Measurements from ENCODE around the gene CAP2. TPM values are rescaled to one million over a fixed set of nuclear protein-coding genes. Genes with fewer than 3 reads are reported as not detected.

Gene CAP2
- total RNA-seq, 2 experiments from 2014 or later = not detected

- DNase-seq = no peak
- Mint-ChIP-seq H3K36me3 (no peaks in the 10 kb centered on the region), H3K4me1 (peaks cover 1% of the 10 kb centered on the region), H3K9me3 (no peaks in the 10 kb centered on the region), H3K27ac (no peak overlapping the region), H3K27me3 (peaks cover 13% of the 10 kb centered on the region), H3K4me3 (no peak overlapping the region)
These were observed 92.6 kb downstream of the CAP2 start for GRCh38 chr6:17485946-17486345.

DNA sequence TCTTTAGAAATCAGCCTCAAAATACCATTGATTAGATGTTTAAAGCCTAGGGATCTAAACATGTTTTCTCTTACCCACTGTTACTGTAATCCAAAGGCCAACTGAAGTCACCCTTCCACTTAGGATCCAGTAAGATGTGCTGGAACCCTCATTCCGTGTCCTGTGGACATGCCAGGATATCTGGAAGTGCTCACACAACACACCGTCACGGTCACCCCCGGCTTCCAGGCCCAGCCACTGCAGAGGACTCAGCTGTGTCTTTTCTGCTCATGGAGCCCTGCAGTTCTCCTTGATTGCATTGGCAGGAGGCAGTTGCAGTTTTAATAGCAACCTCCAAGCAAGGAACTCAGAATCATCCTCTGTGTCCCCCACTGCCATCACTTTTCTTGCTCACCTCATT is 93.3 kb downstream of the CAP2 start:
- no peak for DNase-seq
- H3K9me3 Mint-ChIP-seq = no peaks in the 10 kb centered on the region
- peaks cover 2% of the 10 kb centered on the region for H3K4me1 Mint-ChIP-seq
- H3K36me3 Mint-ChIP-seq = no peaks in the 10 kb centered on the region
- H3K27me3 Mint-ChIP-seq = peaks cover 20% of the 10 kb centered on the region
- no peak overlapping the region for H3K27ac Mint-ChIP-seq
- no peak overlapping the region for H3K4me3 Mint-ChIP-seq

- H3K27me3 Mint-ChIP-seq = peaks cover 39% of the 10 kb centered on the region
- no peak overlapping the region for H3K4me3 Mint-ChIP-seq
- DNase-seq = no peak
- H3K36me3 Mint-ChIP-seq = no peaks in the 10 kb centered on the region
- H3K9me3 Mint-ChIP-seq = no peaks in the 10 kb centered on the region
- H3K27ac Mint-ChIP-seq = no peak overlapping the region
- H3K4me1 Mint-ChIP-seq = peaks cover 2% of the 10 kb centered on the region
These were observed 97.3 kb downstream of the CAP2 start for GRCh38 chr6:17490724-17491123.

- no peak for DNase-seq
- peaks cover 39% of the 10 kb centered on the region for H3K27me3 Mint-ChIP-seq
- H3K36me3 Mint-ChIP-seq = no peaks in the 10 kb centered on the region
- no peaks in the 10 kb centered on the region for H3K9me3 Mint-ChIP-seq
- H3K4me1 Mint-ChIP-seq = peaks cover 2% of the 10 kb centered on the region
- no peak overlapping the region for H3K27ac Mint-ChIP-seq
- no peak overlapping the region for H3K4me3 Mint-ChIP-seq
These were observed 98.2 kb downstream of the CAP2 start for GRCh38 chr6:17491416-17492142.

GRCh38 chr6:17492350-17492749 is 99.0 kb downstream of the CAP2 start:
- Mint-ChIP-seq H3K27ac (no peak overlapping the region), H3K9me3 (no peaks in the 10 kb centered on the region), H3K4me3 (no peak overlapping the region), H3K27me3 (peaks cover 40% of the 10 kb centered on the region), H3K4me1 (peaks cover 2% of the 10 kb centered on the region), H3K36me3 (no peaks in the 10 kb centered on the region)
- no peak for DNase-seq

- H3K36me3 Mint-ChIP-seq = no peaks in the 10 kb centered on the region
- no peak overlapping the region for H3K4me3 Mint-ChIP-seq
- H3K9me3 Mint-ChIP-seq = no peaks in the 10 kb centered on the region
- peaks cover 2% of the 10 kb centered on the region for H3K4me1 Mint-ChIP-seq
- no peak for DNase-seq
- peaks cover 46% of the 10 kb centered on the region for H3K27me3 Mint-ChIP-seq
- H3K27ac Mint-ChIP-seq = no peak overlapping the region
These were observed 99.9 kb downstream of the CAP2 start for GRCh38 chr6:17493286-17493685.

- Mint-ChIP-seq H3K27me3 (peaks cover 46% of the 10 kb centered on the region), H3K27ac (no peak overlapping the region), H3K9me3 (no peaks in the 10 kb centered on the region), H3K4me1 (peaks cover 2% of the 10 kb centered on the region), H3K36me3 (no peaks in the 10 kb centered on the region), H3K4me3 (no peak overlapping the region)
- DNase-seq = no peak
These were observed 100.8 kb downstream of the CAP2 start for GRCh38 chr6:17494177-17494576.

GRCh38 chr6:17494919-17495318 is 101.5 kb downstream of the CAP2 start:
- no peaks in the 10 kb centered on the region for H3K36me3 Mint-ChIP-seq
- DNase-seq = no peak
- peaks cover 2% of the 10 kb centered on the region for H3K4me1 Mint-ChIP-seq
- H3K9me3 Mint-ChIP-seq = no peaks in the 10 kb centered on the region
- no peak overlapping the region for H3K27ac Mint-ChIP-seq
- H3K27me3 Mint-ChIP-seq = peaks cover 46% of the 10 kb centered on the region
- H3K4me3 Mint-ChIP-seq = no peak overlapping the region

DNA sequence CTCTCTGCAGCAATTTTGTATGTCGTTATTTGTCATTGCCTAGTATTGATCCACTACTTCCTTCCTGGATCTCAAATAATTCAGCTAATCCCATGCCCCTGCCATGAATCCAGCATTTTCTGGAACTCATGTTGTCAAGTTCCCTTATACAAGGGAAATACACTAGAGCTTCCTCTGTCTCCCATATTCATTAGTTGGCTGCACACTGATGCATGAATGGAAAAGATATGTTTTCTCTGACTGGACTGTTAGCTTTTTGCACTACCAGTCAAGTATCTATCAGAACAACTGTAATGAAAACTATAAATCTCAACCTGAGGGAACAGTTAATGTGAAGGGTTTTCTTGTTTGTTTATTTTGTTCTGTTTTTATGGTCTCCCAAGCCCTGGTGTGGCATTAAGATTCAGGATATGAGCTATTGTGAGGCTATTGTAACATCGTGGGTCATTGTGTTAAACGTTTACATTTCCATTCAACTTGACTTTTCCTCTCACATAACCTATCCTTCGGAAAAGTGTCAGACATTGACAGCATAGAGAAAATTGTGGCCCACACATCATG is 104.2 kb downstream of the CAP2 start:
- Mint-ChIP-seq H3K9me3 (no peaks in the 10 kb centered on the region), H3K4me3 (no peak overlapping the region), H3K36me3 (no peaks in the 10 kb centered on the region)

DNA sequence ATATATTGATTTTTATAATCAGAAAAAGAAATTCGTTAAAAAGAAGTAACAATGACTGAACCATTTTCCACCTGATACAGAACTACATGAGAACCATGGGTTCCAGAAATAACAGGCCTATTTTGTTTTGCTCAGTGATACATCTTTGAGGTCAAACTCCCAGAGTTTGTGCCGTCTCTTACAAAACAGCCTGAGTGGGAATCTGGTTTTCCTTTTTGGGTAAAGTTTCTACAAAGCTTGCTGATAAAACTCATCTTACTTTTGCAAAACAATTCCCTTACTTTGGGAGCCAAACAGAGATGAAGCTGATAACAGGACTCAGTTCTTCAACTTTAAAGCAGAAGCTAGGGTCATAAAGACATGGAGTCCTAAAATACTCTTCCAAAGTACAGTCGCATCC is 108.0 kb downstream of the CAP2 start:
- Mint-ChIP-seq H3K4me3 (no peak overlapping the region), H3K36me3 (no peaks in the 10 kb centered on the region), H3K27ac (no peak overlapping the region), H3K4me1 (no peaks in the 10 kb centered on the region), H3K27me3 (peaks cover 8% of the 10 kb centered on the region), H3K9me3 (no peaks in the 10 kb centered on the region)
- no peak for DNase-seq

More for the DNA sequence above, 104.2 kb downstream of the CAP2 start:
- no peaks in the 10 kb centered on the region for H3K4me1 Mint-ChIP-seq
- no peak for DNase-seq
- peaks cover 30% of the 10 kb centered on the region for H3K27me3 Mint-ChIP-seq
- no peak overlapping the region for H3K27ac Mint-ChIP-seq

- H3K9me3 Mint-ChIP-seq = no peaks in the 10 kb centered on the region
- H3K27me3 Mint-ChIP-seq = peaks cover 8% of the 10 kb centered on the region
- no peaks in the 10 kb centered on the region for H3K36me3 Mint-ChIP-seq
- no peak for DNase-seq
- no peaks in the 10 kb centered on the region for H3K4me1 Mint-ChIP-seq
- H3K4me3 Mint-ChIP-seq = no peak overlapping the region
- no peak overlapping the region for H3K27ac Mint-ChIP-seq
These were observed 108.7 kb downstream of the CAP2 start for GRCh38 chr6:17501982-17502704.

DNA sequence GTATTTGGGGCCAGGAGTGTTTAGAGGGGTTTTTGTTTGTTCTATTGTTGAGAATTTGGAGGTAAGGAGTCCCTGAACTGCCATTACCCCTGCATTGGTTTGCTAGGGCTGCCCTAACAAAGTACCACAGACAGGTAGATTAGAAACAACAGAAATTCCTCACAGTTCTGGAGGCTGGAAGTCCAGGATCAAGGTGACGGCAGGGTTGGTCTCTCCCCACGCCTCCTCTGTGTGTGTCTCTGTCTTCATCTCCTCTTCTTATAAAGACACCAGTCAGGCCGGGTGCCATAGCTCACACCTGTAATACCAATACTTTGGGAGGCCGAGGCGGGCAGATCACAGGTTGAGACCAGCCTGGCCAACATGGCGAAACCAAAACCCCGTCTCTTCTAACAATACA is 109.7 kb downstream of the CAP2 start:
- no peak overlapping the region for H3K27ac Mint-ChIP-seq
- H3K9me3 Mint-ChIP-seq = no peaks in the 10 kb centered on the region
- no peak overlapping the region for H3K4me3 Mint-ChIP-seq
- H3K36me3 Mint-ChIP-seq = no peaks in the 10 kb centered on the region
- H3K27me3 Mint-ChIP-seq = no peaks in the 10 kb centered on the region
- DNase-seq = no peak
- H3K4me1 Mint-ChIP-seq = no peaks in the 10 kb centered on the region

- H3K4me1 Mint-ChIP-seq = no peaks in the 10 kb centered on the region
- H3K36me3 Mint-ChIP-seq = no peaks in the 10 kb centered on the region
- no peaks in the 10 kb centered on the region for H3K9me3 Mint-ChIP-seq
- H3K4me3 Mint-ChIP-seq = no peak overlapping the region
- H3K27ac Mint-ChIP-seq = no peak overlapping the region
- DNase-seq = no peak
- H3K27me3 Mint-ChIP-seq = no peaks in the 10 kb centered on the region
These were observed 110.6 kb downstream of the CAP2 start for GRCh38 chr6:17504005-17504404.

- H3K27ac Mint-ChIP-seq = no peak overlapping the region
- no peaks in the 10 kb centered on the region for H3K36me3 Mint-ChIP-seq
- H3K4me3 Mint-ChIP-seq = no peak overlapping the region
- DNase-seq = no peak
- no peaks in the 10 kb centered on the region for H3K9me3 Mint-ChIP-seq
- H3K4me1 Mint-ChIP-seq = no peaks in the 10 kb centered on the region
- H3K27me3 Mint-ChIP-seq = no peaks in the 10 kb centered on the region
These were observed 111.7 kb downstream of the CAP2 start for GRCh38 chr6:17505062-17505476.

DNA sequence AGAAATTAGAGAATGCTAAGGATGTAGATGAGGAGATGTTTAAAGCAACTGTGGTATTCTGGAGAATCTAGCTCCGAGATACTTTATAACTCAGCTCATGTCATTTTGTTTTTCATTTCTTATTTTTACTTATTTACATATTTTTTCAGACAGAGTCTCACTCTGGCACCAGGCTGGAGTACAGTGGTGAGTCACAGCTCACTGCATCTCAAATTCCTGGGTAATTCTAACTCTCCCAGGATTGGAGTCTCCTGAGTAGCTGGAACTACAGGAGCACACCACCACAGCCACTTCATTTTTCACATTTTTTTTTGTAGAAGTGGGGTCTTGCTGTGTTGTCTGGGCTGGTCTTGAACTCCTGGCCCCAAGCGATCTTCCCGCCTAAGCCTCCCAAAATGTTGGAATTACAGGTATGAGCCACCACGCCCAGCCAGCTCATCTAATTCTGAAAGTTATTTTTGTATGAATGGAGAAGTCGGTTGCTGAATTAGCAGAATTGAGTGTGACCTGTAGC is 112.4 kb downstream of the CAP2 start:
- Mint-ChIP-seq H3K27me3 (peaks cover 3% of the 10 kb centered on the region), H3K4me1 (no peaks in the 10 kb centered on the region), H3K36me3 (no peaks in the 10 kb centered on the region), H3K27ac (no peak overlapping the region), H3K9me3 (no peaks in the 10 kb centered on the region), H3K4me3 (no peak overlapping the region)
- DNase-seq = no peak

Measured in activated naive CD8-positive, alpha-beta T cell treated with anti-CD3 and anti-CD28 coated beads for 36 hours (primary cell).